Left lung (tissue), 10 donors: Measurements from ENCODE around the gene UBFD1. TPM values are rescaled to one million over a fixed set of nuclear protein-coding genes. Genes with fewer than 3 reads are reported as not detected.
"Not testable (repeated sequence)": the region's sequence is repeated elsewhere in the genome, so short reads cannot be mapped to it uniquely, and the experiment has no call there.

Experiments
- ATAC-seq: fragments of 200-7000 bp; cut with Tn5 transposase; one replicate; pipeline ENCODE4 v1.9.1; 2020; ENCODE audit warnings: moderate library complexity
- DNase-seq, 4 donors: peaks; one replicate each; pipeline ENCODE4 v3.0.0-alpha.2; 2013 to 2020
- H3K27ac ChIP-seq, 2 donors: fragments of 200-600 bp; sonication (generic) in 1 of 2; one replicate each; pipeline versions ENCODE4 v1.5.0 to v1.8.0; 2020 to 2021
- H3K27me3 ChIP-seq, 2 donors: fragments of 200-600 bp; sonication (generic) in 1 of 2; one replicate each; pipeline versions ENCODE4 v1.5.0 to v1.8.0; 2020 to 2021
- H3K36me3 ChIP-seq, 2 donors: fragments of 200-600 bp; sonication (generic) in 1 of 2; one replicate each; pipeline versions ENCODE4 v1.5.0 to v1.8.0; 2020 to 2021
- H3K4me1 ChIP-seq, 2 donors: fragments of 200-600 bp; one replicate each; pipeline ENCODE4 v1.8.0; 2021
- H3K4me3 ChIP-seq, 2 donors: fragments of 200-600 bp; sonication (generic) in 1 of 2; one replicate each; pipeline versions ENCODE4 v1.5.0 to v1.8.0; 2020 to 2021; ENCODE audit warnings: mild to moderate bottlenecking in 1 of 2
- H3K9me3 ChIP-seq, 2 donors: fragments of 200-600 bp; sonication (generic) in 1 of 2; one replicate each; pipeline versions ENCODE4 v1.5.0 to v1.8.0; 2020 to 2021
- intact Hi-C, 2 donors: fragments of 100-400 bp; cut with DNase I; formaldehyde crosslinking; loops; one replicate each; pipeline versions ENCODE4 v1.11.2 to v1.14.2; 2022
- polyA plus RNA-seq, 6 donors: library from polyadenylated mRNA; unstranded; fragments of 120-200 nt; gene quantifications; one replicate each; pipeline ENCODE4 v1.2.1, GENCODE V29; 2013; ENCODE audit not compliant: insufficient read length in 6 of 6
- total RNA-seq, 2 donors: library from RNA; stranded (reverse); fragmentation: NEBNext Ultra II Directional; extraction: Animal tissue kit (Norgen Biotek cat#: 25700); gene quantifications; one replicate each; pipeline ENCODE4 v1.2.1, GENCODE V29; 2021
- TF ChIP-seq, protein P1 (sequence below), 2 donors: fragments of 200-600 bp; sonication (generic) in 1 of 2; IDR thresholded peaks; one replicate each; pipeline versions ENCODE4 v1.5.0 to v1.8.0; 2021; ENCODE audit warnings: antibody characterized with exemption in 2 of 2
- donor health status: DM: no; HTN: yes; CAD: no.
- donor health status: DM: no; HTN: no; CAD: no.

UBFD1 gene
- total and polyA plus RNA-seq, 8 donors, result 51.9 to 74.1 (median 68.6) TPM

DNA sequence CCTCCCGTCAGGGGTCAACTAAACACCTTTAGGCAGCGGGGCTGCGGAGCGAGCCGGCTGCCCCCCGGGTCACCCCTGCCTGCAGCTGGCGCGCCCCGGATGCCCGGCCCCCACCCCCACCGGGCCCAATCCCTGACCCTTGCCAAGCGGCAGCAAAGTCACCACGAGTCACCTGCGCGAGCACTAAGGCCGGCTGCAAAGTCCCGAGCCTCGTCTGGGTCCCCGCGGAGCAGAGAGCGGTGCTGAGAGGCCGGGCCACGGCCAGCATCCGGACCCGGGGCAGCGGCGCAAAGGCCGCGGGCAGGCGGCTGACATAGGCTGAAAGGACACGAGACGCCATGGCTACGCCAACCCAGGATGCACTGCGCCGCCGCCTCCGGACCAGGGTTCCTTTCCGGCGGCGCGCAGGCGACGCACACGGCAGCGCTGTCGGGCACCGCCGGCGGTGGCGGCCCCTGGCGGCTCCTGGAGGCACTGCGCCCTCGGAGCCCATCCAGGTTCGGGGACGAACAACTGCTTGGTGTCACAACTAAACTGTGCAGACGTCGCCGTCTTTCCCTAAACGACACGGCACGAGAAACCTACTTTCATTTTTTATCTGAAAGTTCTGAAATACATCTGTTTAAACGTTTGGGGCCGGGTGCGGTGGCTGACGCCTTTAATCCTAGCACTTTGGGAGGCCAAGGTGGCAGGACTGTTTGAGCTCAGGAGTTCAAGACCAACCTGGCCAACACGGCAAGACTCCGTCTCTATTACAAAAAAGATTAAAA is 38.6 kb downstream of the UBFD1 start, which contains the start of gene NDUFAB1:
Gene NDUFAB1, minus strand, starts transcription at position 366 of the 770 bp plus-strand sequence. Its CDS starts 26 bp downstream, at position 340.
- DNase-seq (peak; percentile 81 to 99 (median 92)), ATAC-seq (peak; percentile 100)
- peak within 1 kb of the TSS; percentile 87 to 99 for H3K4me3 ChIP-seq
- H3K27ac ChIP-seq, result peak within 1 kb of the TSS; percentile 19 to 86
- H3K4me1 ChIP-seq, result peaks cover 11 to 34% of the 10 kb centered on the region in 2 donors
- intact Hi-C loops, result no loop called here
- H3K27me3 ChIP-seq, result no peaks in the 10 kb centered on the region
- no peaks in the 10 kb centered on the region for H3K9me3 ChIP-seq
- TF ChIP-seq, protein P1, sequence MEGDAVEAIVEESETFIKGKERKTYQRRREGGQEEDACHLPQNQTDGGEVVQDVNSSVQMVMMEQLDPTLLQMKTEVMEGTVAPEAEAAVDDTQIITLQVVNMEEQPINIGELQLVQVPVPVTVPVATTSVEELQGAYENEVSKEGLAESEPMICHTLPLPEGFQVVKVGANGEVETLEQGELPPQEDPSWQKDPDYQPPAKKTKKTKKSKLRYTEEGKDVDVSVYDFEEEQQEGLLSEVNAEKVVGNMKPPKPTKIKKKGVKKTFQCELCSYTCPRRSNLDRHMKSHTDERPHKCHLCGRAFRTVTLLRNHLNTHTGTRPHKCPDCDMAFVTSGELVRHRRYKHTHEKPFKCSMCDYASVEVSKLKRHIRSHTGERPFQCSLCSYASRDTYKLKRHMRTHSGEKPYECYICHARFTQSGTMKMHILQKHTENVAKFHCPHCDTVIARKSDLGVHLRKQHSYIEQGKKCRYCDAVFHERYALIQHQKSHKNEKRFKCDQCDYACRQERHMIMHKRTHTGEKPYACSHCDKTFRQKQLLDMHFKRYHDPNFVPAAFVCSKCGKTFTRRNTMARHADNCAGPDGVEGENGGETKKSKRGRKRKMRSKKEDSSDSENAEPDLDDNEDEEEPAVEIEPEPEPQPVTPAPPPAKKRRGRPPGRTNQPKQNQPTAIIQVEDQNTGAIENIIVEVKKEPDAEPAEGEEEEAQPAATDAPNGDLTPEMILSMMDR (IDR thresholded peaks at IDR 0.05), result peak; percentile 100
- H3K36me3 ChIP-seq, result peaks cover 0 to 36% of the 10 kb centered on the region in 2 donors

DNA sequence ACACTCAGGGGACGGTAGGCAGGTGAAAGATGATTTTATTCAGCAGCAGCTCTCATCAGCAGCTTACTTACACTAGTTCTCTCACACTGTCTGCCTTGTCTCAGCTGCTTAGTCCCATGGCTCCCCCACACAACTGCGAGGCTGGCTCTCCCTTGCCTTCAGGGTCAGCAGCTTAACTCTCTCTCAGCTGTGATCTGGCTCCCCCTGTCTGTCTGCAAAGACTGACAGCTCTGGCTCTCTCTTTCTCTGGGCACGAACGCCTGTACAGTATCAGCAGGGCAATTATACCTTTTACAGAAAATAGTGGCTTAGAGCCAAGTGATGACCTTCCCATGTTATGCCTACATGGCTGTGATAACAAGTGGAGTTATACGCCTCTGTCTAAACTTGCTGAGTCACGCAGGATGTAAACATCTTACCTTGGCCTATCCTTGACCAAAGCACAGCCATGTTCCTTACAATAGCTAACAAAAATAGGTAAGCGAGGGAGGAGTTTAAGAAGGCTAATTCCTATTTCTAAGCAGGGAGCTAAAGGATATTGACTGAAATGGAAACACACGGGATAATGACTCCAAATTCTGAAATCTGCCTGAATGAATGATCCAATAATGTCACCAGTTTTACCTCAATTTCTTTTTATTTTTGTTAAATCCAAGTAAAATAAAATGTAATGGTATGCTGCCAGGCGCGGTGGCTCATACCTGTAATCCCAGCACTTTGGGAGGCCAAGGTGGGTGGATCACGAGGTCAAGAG is 39.7 kb downstream of the UBFD1 start:
- Histone ChIP-seq H3K9me3 (no peaks in the 10 kb centered on the region), H3K4me1 (peaks cover 11 to 34% of the 10 kb centered on the region in 2 donors), H3K27me3 (no peaks in the 10 kb centered on the region), H3K4me3 (no peak overlapping the region), H3K36me3 (peaks cover 0 to 36% of the 10 kb centered on the region in 2 donors), H3K27ac (no peak overlapping the region)
- intact Hi-C loops, result no loop called here
- TF ChIP-seq, protein P1 (IDR thresholded peaks at IDR 0.05), result no peak
- DNase-seq, result no peak
- no peak for ATAC-seq

DNA sequence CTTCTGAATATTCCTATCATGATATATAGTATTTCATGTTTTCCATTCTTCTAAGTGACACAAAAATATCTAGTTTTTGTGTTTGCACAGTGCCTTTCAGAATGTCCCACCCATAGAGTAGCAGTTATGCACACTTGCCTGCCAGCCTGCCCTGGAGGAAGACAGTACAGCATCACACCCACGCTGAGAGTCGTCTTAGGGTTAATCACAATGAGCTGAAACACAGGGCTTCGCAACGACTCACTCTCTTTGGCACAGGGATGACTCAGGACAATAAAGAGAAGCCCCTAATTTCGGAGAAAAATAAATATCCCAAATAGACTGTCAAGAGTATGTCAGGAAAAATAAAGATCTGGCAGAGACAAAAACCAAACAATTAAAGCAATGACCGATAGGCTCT is 50.2 kb downstream of the UBFD1 start:
- DNase-seq, result no peak
- peak overlapping the region in 1 of 2 donors; percentile 35 for H3K27ac ChIP-seq
- H3K4me3 ChIP-seq, result no peak overlapping the region
- TF ChIP-seq, protein P1 (IDR thresholded peaks at IDR 0.05), result no peak
- H3K9me3 ChIP-seq, result no peaks in the 10 kb centered on the region
- peaks cover 0 to 86% of the 10 kb centered on the region in 2 donors for H3K36me3 ChIP-seq
- intact Hi-C loops, result no loop called here
- H3K4me1 ChIP-seq, result no peaks in the 10 kb centered on the region
- ATAC-seq, result no peak
- H3K27me3 ChIP-seq, result no peaks in the 10 kb centered on the region

DNA sequence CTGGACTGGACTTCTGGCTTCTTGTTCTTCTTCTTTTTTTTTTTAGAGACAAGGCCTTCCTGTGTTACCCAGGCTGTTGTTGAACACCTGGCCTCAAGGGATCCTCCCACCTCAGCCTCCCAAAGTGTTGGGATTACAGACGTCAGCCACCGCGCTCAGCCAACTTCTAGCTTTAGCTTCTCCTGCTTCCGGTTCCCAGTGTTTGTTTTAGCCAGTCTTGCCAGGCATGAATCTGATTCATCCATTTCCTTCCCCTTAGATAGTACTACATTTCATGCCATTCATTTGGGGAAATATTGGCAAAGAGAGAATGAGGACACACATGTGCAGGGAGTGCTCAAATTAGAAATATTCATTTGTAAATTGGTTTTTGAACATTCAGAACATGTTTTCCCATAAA is 50.7 kb downstream of the UBFD1 start:
- no peaks in the 10 kb centered on the region for H3K9me3 ChIP-seq
- no peaks in the 10 kb centered on the region for H3K27me3 ChIP-seq
- peak overlapping the region in 1 of 2 donors; percentile 35 for H3K27ac ChIP-seq
- H3K36me3 ChIP-seq, result peaks cover 0 to 87% of the 10 kb centered on the region in 2 donors
- peak; percentile 16 for ATAC-seq
- DNase-seq, result no peak
- intact Hi-C loops, result no loop called here
- no peak overlapping the region for H3K4me3 ChIP-seq
- no peaks in the 10 kb centered on the region for H3K4me1 ChIP-seq
- TF ChIP-seq, protein P1 (IDR thresholded peaks at IDR 0.05), result no peak

DNA sequence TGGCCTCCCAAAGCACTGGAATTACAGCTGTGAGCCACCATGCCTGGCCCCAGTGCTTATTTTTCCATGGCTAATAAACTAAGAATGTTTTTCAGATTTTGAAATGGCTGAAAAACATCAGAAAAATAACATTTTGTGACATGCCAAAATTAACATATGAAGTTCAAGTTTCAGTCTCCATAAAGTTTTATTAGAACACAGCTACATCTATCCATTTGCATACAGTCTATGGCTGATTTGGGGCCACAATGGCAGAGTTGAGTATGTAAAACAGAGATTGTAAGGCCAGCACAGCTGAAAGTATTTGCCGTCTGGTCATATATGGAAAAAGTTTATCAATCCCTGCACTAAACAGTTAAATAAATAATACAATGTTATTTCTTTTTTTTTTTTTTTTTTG is 52.4 kb downstream of the UBFD1 start:
- intact Hi-C loops, result no loop called here
- peaks cover 0 to 81% of the 10 kb centered on the region in 2 donors for H3K36me3 ChIP-seq
- ATAC-seq, result no peak
- H3K9me3 ChIP-seq, result no peaks in the 10 kb centered on the region
- no peak overlapping the region for H3K27ac ChIP-seq
- DNase-seq, result no peak
- H3K4me3 ChIP-seq, result no peak overlapping the region
- no peaks in the 10 kb centered on the region for H3K27me3 ChIP-seq
- H3K4me1 ChIP-seq, result no peaks in the 10 kb centered on the region
- TF ChIP-seq, protein P1 (IDR thresholded peaks at IDR 0.05), result no peak

DNA sequence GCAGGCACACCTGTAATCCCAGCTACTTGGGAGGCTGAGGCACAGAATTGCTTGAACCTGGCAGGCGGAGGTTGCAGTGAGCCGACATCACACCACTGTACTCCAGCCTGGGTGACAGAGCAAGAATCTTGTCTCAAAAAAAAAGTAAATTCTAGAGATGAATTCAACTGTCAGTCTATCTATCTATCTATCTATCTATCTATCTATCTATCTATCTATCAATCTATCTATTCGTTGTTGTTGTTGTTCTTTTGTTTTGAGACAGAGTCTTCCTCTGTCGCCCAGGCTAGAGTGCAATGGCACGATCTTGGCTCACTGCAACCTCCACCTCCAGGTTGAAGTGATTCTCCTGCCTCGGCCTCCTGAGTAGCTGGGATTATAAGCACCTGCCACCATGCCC is 53.4 kb downstream of the UBFD1 start:
- H3K4me3 ChIP-seq, intact Hi-C loops, H3K9me3 ChIP-seq, DNase-seq, H3K27ac ChIP-seq, ATAC-seq, H3K4me1 ChIP-seq, H3K27me3 ChIP-seq: not testable (repeated sequence)
- peaks cover 0 to 81% of the 10 kb centered on the region in 2 donors for H3K36me3 ChIP-seq
